Measurements from ENCODE around the gene QRICH1. TPM values are rescaled to one million over a fixed set of nuclear protein-coding genes. Genes with fewer than 3 reads are reported as not detected.
A peak's percentile ranks its signal among the peaks of the same experiment; 100 is the strongest.

Gene QRICH1
- total RNA-seq, 1 experiment from 2014 or later, result 77.3 TPM

GRCh38 chr3:49122022-49122421 lies 28.2 kb upstream of the QRICH1 start:
- no peak for DNase-seq
- H3K36me3 ChIP-seq, result peaks cover 6% of the 10 kb centered on the region

GRCh38 chr3:49121132-49121736 lies 27.4 kb upstream of the QRICH1 start:
- Histone ChIP-seq H3K36me3 (peaks cover 6% of the 10 kb centered on the region), H3K4me3 (peak overlapping the region; percentile 70), H3K27me3 (no peaks in the 10 kb centered on the region), H3K9me3 (no peaks in the 10 kb centered on the region)
- no peak for DNase-seq

More at GRCh38 chr3:49122022-49122421, 28.2 kb upstream of the QRICH1 start:
- Histone ChIP-seq H3K4me3 (no peak overlapping the region), H3K27me3 (no peaks in the 10 kb centered on the region), H3K9me3 (no peaks in the 10 kb centered on the region)

DNA sequence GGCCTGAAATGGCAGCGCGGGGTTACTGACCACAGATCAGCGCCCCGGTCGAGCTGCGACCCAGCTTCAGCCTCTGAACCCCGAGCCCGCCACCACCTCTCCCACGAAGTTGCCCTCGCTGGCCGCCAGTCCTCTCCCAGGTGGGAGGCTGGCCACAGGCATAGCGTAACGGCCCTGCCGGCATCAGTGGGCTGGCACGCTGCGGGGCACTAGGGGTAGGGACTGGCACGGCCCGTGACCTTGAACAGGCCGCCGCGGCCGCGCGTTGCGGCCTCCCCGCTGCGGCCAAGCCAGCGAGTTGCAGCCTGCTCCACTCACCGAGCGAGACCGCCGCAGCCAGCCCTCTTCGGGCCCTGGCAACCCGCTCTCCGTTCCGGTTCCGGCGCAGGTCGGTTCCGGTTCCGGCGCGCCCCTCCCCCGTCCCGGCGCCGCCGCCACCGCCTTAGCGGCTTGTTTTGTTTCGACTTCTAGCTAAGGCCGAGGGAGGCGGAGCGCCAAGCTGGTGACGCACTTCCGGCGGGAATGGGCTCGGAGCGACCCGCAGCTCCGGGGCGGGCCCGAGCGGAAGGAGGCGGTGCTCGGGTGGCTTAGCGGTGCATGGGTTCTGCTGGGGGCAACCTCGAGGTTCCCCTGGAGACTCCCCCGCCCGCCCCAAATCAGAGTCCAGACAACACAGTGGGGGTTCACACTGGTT lies 26.7 kb upstream of the QRICH1 start, which contains the start of gene USP19:
Gene USP19, minus strand, starts transcription at position 386 of the 694 bp plus-strand sequence. CDS start 1,678 bp downstream, outside the sequence.
- H3K36me3 ChIP-seq, result peaks cover 6% of the 10 kb centered on the region
- H3K27me3 ChIP-seq, result no peaks in the 10 kb centered on the region
- no peaks in the 10 kb centered on the region for H3K9me3 ChIP-seq

GRCh38 chr3:49120096-49120437 lies 26.2 kb upstream of the QRICH1 start:
- DNase-seq, result no peak
- Histone ChIP-seq H3K9me3 (no peaks in the 10 kb centered on the region), H3K4me3 (peak overlapping the region; percentile 70), H3K27me3 (no peaks in the 10 kb centered on the region), H3K36me3 (peaks cover 6% of the 10 kb centered on the region)

More for the DNA sequence above, 26.7 kb upstream of the QRICH1 start, which contains the start of gene USP19:
- peak; percentile 90 for DNase-seq
- H3K4me3 ChIP-seq, result peak within 1 kb of the TSS; percentile 70

DNA sequence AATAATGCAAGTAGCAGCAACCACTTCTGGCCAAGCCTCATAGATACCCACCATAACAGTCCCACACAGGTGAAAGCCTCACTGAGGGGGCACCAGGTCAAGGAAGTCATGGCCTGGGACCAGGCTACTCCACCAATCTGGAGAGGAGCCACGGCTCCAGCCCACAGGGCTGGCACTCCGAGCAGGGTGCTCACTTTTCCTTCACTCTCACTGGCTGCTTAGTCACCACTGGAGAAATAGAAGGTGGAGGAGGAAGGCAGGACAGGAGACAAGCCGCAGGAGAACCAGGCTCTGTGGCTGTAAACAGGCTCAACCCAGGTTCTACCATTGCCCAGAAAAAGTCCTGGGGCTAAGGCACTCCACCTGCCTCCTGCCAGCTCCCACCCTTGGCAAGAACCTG lies 25.6 kb upstream of the QRICH1 start:
- DNase-seq, result peak; percentile 25
- no peaks in the 10 kb centered on the region for H3K9me3 ChIP-seq

GRCh38 chr3:49119036-49119435 lies 25.2 kb upstream of the QRICH1 start:
- peak overlapping the region; percentile 70 for H3K4me3 ChIP-seq
- DNase-seq, result no peak
- H3K27me3 ChIP-seq, result no peaks in the 10 kb centered on the region
- H3K9me3 ChIP-seq, result no peaks in the 10 kb centered on the region
- H3K36me3 ChIP-seq, result peaks cover 6% of the 10 kb centered on the region

More for the DNA sequence above, 25.6 kb upstream of the QRICH1 start:
- H3K4me3 ChIP-seq, result peak overlapping the region; percentile 70
- peaks cover 6% of the 10 kb centered on the region for H3K36me3 ChIP-seq
- no peaks in the 10 kb centered on the region for H3K27me3 ChIP-seq

- Histone ChIP-seq H3K36me3 (no peaks in the 10 kb centered on the region; the same call in 1 of the 2 replicates), H3K27me3 (no peaks in the 10 kb centered on the region), H3K4me3 (no peak overlapping the region), H3K9me3 (no peaks in the 10 kb centered on the region)
- no peak for DNase-seq
Measured at GRCh38 chr3:49112262-49112661, 18.4 kb upstream of the QRICH1 start.

DNA sequence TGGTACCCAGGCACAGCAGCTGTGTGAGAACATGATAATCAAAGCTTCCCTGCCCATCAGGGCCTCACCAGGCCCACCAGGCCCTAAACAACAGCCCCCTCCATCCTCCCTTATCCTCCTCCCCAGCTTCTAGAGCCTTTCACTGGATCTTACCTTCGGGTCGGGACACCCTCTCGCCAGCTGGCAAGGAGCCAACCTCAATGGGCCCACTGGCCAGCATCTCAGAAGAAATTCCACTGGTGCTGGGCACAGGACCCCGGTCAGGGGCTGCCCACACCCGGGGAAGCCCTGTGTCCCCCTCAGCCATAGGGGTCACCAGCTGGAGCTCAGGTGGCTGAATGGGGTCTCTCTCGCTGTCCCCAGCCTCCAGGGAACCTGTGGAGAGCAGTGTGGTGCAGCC lies 17.5 kb upstream of the QRICH1 start:
- Histone ChIP-seq H3K36me3 (no peaks in the 10 kb centered on the region; the same call in 1 of the 2 replicates), H3K9me3 (no peaks in the 10 kb centered on the region)

DNA sequence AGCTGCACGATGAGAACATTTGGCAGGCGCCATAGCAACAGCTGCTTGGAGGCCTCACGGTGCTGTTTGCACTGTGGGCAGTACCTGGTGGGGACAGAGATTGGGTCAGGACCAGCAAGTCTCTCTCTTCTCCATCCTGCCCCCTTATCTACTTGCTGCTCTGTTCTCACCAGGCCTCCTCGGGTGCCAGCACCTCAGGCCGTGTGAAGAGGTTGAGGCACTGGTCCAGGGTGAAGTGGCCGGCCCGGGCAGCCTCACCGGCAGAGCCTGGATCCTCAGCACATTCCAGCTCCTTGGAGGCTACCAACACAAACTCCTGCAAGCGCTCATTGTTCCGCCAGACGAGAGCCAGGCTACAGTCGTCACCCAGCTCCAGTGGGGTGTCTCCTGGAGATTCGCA lies 16.9 kb upstream of the QRICH1 start:
- Histone ChIP-seq H3K4me3 (no peak overlapping the region), H3K36me3 (no peaks in the 10 kb centered on the region), H3K27me3 (no peaks in the 10 kb centered on the region), H3K9me3 (no peaks in the 10 kb centered on the region)
- DNase-seq, result no peak

More for the DNA sequence above, 17.5 kb upstream of the QRICH1 start:
- H3K4me3 ChIP-seq, result no peak overlapping the region
- H3K27me3 ChIP-seq, result no peaks in the 10 kb centered on the region
- no peak for DNase-seq

DNA sequence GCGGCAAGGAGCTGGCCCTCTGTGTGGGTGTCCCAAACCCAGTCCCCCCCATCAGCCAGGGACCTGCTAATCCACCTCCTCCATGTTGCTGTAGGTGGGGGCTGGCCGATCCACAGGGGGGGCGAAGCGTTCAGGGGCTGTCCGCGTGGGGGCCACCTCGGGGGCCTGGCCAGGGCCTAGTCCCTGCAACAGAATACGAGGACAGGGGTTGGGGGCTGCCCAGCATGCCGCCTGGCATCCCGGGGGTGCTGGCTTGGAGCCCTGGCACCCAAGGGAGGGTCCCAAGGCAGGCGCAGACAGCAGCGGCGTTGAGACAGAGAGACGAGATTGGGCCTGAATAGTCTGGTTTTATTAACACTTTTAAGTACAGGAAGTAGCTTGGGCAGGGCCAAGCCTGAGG lies 14.5 kb upstream of the QRICH1 start:
- Histone ChIP-seq H3K4me3 (no peak overlapping the region), H3K9me3 (no peaks in the 10 kb centered on the region), H3K27me3 (no peaks in the 10 kb centered on the region), H3K36me3 (no peaks in the 10 kb centered on the region; the same call in 1 of the 2 replicates)
- no peak for DNase-seq

DNA sequence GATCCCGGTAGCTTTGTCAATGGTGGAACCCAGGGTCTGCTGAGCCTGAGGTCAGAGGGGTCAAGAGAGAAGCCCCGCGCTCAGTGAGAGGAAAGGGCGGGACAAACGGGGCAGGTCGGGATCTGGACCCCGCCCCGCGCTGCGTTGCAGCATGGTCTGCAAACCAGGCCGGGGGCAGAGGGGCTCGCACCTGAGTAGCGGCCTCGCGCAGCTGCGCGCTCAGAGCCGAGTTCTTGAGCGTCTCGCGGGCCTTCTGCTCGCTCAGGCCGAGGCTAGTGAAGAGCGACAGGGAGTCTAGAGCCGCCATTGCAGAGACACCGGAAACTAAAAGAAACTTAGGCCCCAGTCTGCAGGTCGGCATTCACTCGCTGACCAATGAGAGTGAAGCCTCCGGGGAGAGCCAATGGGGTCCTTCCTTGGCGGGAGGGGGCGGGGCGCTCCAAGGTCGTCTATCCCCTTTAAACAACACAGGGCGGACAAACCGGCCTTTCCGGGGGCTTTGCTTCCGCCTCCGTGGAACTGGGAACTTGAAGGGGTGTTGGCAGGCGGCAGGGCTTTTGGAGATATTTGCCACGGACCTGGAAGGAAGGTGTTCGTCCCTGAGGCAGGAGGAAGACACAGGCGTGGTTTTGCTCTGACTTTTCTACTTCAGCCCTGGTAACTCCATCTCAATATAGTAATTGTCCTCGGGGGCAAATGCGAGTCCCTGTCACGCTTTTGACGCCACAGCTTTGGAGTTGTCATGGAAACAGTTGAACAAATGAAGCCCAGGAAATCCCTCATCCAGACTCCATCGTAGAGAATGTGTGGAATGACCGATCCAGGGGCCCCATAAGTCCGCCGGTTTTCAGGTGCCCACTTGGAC lies 10.8 kb upstream of the QRICH1 start, which contains the start of gene QARS1:
Gene QARS1, minus strand, starts transcription at position 331 of the 865 bp plus-strand sequence. Its CDS starts 24 bp downstream, at position 307.
- peaks cover 20% of the 10 kb centered on the region for H3K36me3 ChIP-seq
- peak; percentile 85 for DNase-seq
- no peaks in the 10 kb centered on the region for H3K9me3 ChIP-seq
- peak within 1 kb of the TSS; percentile 86 for H3K4me3 ChIP-seq
- H3K27me3 ChIP-seq, result no peaks in the 10 kb centered on the region

GRCh38 chr3:49104052-49104426 lies 10.2 kb upstream of the QRICH1 start:
- Histone ChIP-seq H3K36me3 (peaks cover 20% of the 10 kb centered on the region), H3K4me3 (peak overlapping the region; percentile 86)

DNA sequence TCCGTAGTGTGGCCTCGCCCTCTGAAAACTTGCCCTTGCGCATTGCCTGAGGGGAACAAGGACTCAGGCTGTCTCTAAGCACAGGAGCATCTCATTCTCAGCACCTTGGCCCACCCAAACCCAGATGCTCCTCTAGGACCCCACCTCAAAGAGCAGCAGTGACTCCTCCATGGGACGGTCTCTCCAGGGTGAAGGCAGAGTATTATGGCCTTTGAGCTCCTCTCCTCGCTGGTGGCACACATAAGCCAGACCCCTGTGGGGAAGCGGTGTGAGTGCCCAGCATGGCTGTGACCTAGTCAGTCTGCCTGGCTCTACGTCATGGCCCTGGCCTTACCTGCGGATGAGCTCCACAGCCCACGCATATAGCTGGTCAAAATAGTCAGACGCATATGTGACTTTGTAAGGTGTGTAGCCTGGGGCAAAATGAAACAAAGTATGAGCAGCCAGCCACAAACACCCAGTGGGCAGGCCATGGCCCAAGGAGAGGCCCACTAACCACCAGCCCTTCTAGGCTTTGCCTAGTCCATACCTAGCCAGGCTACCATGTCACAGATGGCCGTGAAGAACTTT lies 6.3 kb upstream of the QRICH1 start:
- no peaks in the 10 kb centered on the region for H3K9me3 ChIP-seq
- H3K36me3 ChIP-seq, result peaks cover 20% of the 10 kb centered on the region
- no peaks in the 10 kb centered on the region for H3K27me3 ChIP-seq
- no peak for DNase-seq
- no peak overlapping the region for H3K4me3 ChIP-seq

More at GRCh38 chr3:49104052-49104426, 10.2 kb upstream of the QRICH1 start:
- DNase-seq, result no peak
- no peaks in the 10 kb centered on the region for H3K27me3 ChIP-seq
- no peaks in the 10 kb centered on the region for H3K9me3 ChIP-seq

DNA sequence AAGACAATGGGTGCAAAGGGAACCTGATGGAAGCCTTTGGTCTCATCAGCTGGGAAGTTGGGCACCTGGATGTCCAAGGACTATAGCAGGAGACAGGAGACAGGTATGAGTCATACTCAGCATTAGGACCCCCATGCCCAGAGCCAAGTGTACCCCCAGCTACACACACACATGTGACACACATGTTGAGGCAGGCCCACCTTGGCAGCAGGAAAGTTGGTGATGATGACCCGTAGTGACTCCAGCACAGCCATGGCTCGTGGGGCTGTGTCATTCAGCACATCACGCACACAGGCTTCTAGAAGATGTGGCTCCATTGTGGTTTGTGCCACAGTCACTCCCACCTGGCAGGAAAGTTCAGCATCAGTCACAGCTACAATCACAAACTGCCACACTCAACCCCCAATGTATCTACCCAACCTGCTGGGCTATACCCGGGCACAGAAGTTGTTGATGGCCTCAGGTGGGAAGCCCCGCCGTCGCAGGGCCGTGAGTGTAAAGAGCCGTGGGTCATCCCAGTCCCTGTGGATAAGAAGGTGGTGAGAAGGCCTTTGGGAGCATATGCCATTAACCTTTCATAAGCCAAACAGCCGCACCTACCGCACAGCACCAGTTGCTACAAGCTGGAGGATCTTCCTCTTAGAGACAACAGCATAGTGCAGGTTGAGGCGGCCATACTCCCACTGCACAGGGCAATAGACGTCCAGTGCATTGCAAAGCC lies 5.2 kb upstream of the QRICH1 start:
- Histone ChIP-seq H3K4me3 (no peak overlapping the region), H3K9me3 (no peaks in the 10 kb centered on the region), H3K36me3 (peaks cover 20% of the 10 kb centered on the region), H3K27me3 (no peaks in the 10 kb centered on the region)
- DNase-seq, result no peak

DNA sequence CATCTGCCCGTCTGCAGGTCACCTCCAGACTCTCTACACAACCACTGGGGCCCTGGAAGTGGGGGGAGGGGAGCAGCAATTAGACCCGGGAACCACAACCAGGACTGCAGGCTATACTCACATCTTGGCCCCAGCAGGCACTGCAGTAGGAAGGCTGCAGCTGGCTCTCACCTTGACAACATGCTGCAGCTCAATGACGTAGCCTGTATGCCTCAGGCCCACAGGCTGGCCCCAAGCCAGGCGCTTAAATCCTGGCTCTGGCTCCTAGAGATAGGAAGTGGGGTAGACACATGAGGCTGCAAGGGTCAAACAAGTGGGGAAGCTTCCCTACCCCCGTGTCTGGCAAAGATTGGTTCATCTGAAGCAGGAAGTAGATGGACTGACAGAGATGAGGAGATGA lies 4.6 kb upstream of the QRICH1 start:
- no peaks in the 10 kb centered on the region for H3K9me3 ChIP-seq
- H3K27me3 ChIP-seq, result no peaks in the 10 kb centered on the region
- H3K36me3 ChIP-seq, result peaks cover 20% of the 10 kb centered on the region
- no peak for DNase-seq
- no peak overlapping the region for H3K4me3 ChIP-seq
